ENCODE measurements around the gene RMND5B.

RMND5B gene

DNA sequence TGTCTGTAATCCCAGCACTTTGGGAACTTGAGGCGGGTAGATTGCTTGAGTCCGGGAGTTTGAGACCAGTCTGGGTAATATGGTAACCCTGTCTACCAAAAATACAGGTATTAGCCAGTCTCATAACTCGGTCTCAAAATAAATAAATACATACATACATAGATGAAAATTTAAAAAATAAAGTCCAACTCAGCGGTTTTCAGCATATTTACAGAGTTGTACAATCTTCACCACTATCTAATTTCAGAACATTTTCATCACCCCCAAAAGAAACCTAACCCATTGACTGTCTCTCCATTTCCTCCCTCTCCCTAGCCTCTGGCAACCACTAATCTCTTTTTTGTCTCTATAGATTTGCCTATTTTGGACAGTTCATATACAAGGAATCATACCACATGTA, 10.7 kb downstream of the RMND5B start:
- no peak overlapping the region for H4K8ac ChIP-seq (ENCODE audit: low read length)
- H3K79me1 ChIP-seq (replicated peaks; ENCODE audit: low read length, poor library complexity, severe bottlenecking) = peaks cover 26% of the 10 kb centered on the region

DNA sequence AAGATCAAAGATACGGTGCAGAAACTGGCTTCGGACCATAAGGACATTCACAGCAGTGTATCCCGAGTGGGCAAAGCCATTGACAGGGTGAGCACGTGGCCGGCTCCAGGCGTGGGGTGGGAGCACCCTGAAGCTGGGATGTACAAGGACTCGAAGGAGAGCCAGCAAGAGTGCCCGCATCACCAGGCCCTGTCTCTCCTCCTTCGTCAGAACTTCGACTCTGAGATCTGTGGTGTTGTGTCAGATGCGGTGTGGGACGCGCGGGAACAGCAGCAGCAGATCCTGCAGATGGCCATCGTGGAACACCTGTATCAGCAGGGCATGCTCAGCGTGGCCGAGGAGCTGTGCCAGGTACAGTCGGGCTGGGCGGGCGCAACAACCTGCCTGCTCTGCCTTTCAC, 11.8 kb downstream of the RMND5B start:
- no peaks in the 10 kb centered on the region for H3K27me3 ChIP-seq (ENCODE audit: control insufficient read depth in 1 of 2, insufficient read depth in 1 of 2, low read length in 2 of 2)
- H3K36me3 ChIP-seq (ENCODE audit: control insufficient read depth in 1 of 2, insufficient read depth in 2 of 2, low read depth in 1 of 2, low read length in 2 of 2) = peaks cover 59 to 70% of the 10 kb centered on the region in 2 experiments
- H2BK120ac ChIP-seq (ENCODE audit: low read depth, low read length) = no peak overlapping the region
- H2BK15ac ChIP-seq (ENCODE audit: low read depth, poor library complexity, severe bottlenecking) = no peak overlapping the region
- no peak overlapping the region for H3K14ac ChIP-seq (ENCODE audit: low read length in 2 of 2)
- H3K9me3 ChIP-seq (ENCODE audit: control insufficient read depth, low read length) = no peaks in the 10 kb centered on the region
- H2BK5ac ChIP-seq (ENCODE audit: low read depth, low read length, poor library complexity, severe bottlenecking) = no peak overlapping the region
- no peak overlapping the region for H3K23ac ChIP-seq (ENCODE audit: low read length in 2 of 2)
- no peak overlapping the region for H3K18ac ChIP-seq (ENCODE audit: low read depth in 1 of 2, low read length in 2 of 2)
- H2BK12ac ChIP-seq (ENCODE audit: low read length in 2 of 2) = no peak overlapping the region
- 94% methylated on average over 20 of the region's 20 CpGs for WGBS
- no peak overlapping the region for H3K4me2 ChIP-seq (ENCODE audit: low read length, poor library complexity, severe bottlenecking)
- H2AK5ac ChIP-seq (ENCODE audit: low read length, severe bottlenecking) = no peak overlapping the region
- no peak for DNase-seq
- peaks cover 21% of the 10 kb centered on the region for H3K79me1 ChIP-seq (replicated peaks; ENCODE audit: low read length, poor library complexity, severe bottlenecking)
- peak overlapping the region; percentile 14 for H4K91ac ChIP-seq (ENCODE audit: low read length)
- no peak overlapping the region for H3K27ac ChIP-seq (ENCODE audit: low read length, poor library complexity, severe bottlenecking)
- no peak overlapping the region for H4K8ac ChIP-seq (ENCODE audit: low read length)
- no peak overlapping the region for H3K9ac ChIP-seq (ENCODE audit: low read length)
- no peak overlapping the region for H2AFZ ChIP-seq (ENCODE audit: low read depth, low read length)
- H3K4ac ChIP-seq (ENCODE audit: low read depth in 1 of 2, low read length in 2 of 2) = no peak overlapping the region
- no peak overlapping the region for H3K4me3 ChIP-seq (ENCODE audit: insufficient read depth in 1 of 2, low read depth in 1 of 2, low read length in 2 of 2)
- peaks cover 8% of the 10 kb centered on the region for H3K4me1 ChIP-seq (ENCODE audit: control insufficient read depth, insufficient read depth, low read depth, low read length)

More for the DNA sequence above, 10.7 kb downstream of the RMND5B start:
- Histone ChIP-seq H2BK5ac (ENCODE audit: low read depth, low read length, poor library complexity, severe bottlenecking) (no peak overlapping the region), H3K9ac (ENCODE audit: low read length) (no peak overlapping the region), H3K18ac (ENCODE audit: low read depth in 1 of 2, low read length in 2 of 2) (no peak overlapping the region), H3K36me3 (ENCODE audit: control insufficient read depth in 1 of 2, insufficient read depth in 2 of 2, low read depth in 1 of 2, low read length in 2 of 2) (peaks cover 53 to 65% of the 10 kb centered on the region in 2 experiments), H3K9me3 (ENCODE audit: control insufficient read depth, low read length) (no peaks in the 10 kb centered on the region), H2BK120ac (ENCODE audit: low read depth, low read length) (no peak overlapping the region), H3K23ac (ENCODE audit: low read length in 2 of 2) (no peak overlapping the region), H3K4me3 (ENCODE audit: insufficient read depth in 1 of 2, low read depth in 1 of 2, low read length in 2 of 2) (no peak overlapping the region), H3K14ac (ENCODE audit: low read length in 2 of 2) (no peak overlapping the region), H3K4ac (ENCODE audit: low read depth in 1 of 2, low read length in 2 of 2) (no peak overlapping the region), H3K4me2 (ENCODE audit: low read length, poor library complexity, severe bottlenecking) (no peak overlapping the region), H2BK12ac (ENCODE audit: low read length in 2 of 2) (no peak overlapping the region), H2AFZ (ENCODE audit: low read depth, low read length) (no peak overlapping the region), H3K27me3 (ENCODE audit: control insufficient read depth in 1 of 2, insufficient read depth in 1 of 2, low read length in 2 of 2) (no peaks in the 10 kb centered on the region), H3K4me1 (ENCODE audit: control insufficient read depth, insufficient read depth, low read depth, low read length) (peaks cover 11% of the 10 kb centered on the region), H3K27ac (ENCODE audit: low read length, poor library complexity, severe bottlenecking) (no peak overlapping the region), H2AK5ac (ENCODE audit: low read length, severe bottlenecking) (no peak overlapping the region), H2BK15ac (ENCODE audit: low read depth, poor library complexity, severe bottlenecking) (no peak overlapping the region), H4K91ac (ENCODE audit: low read length) (no peak overlapping the region)
- 88% methylated on average over 4 of the region's 4 CpGs for WGBS
- DNase-seq = no peak

DNA sequence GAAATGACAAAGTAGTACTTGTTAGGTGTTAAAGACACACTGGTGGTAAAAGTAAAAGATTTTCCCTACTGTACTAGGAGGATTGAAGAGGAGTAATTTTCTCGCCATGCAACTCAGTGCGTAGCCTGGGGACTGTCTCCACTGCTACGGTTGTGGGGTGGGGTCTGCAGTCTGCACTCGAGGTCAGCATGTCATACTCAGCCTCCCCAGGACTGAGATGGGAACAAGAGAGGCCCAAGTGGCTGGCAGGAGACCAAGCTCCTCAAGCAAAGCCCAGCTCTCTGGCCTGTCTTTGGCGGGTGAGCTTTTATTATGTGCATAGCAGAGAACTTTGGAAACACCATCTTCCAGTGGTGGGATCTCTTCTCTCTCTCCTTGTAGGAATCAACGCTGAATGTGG, 12.4 kb downstream of the RMND5B start:
- Histone ChIP-seq H3K36me3 (ENCODE audit: control insufficient read depth in 1 of 2, insufficient read depth in 2 of 2, low read depth in 1 of 2, low read length in 2 of 2) (peaks cover 60 to 70% of the 10 kb centered on the region in 2 experiments), H4K8ac (ENCODE audit: low read length) (no peak overlapping the region), H3K14ac (ENCODE audit: low read length in 2 of 2) (no peak overlapping the region), H3K4me2 (ENCODE audit: low read length, poor library complexity, severe bottlenecking) (no peak overlapping the region), H2BK120ac (ENCODE audit: low read depth, low read length) (no peak overlapping the region), H3K18ac (ENCODE audit: low read depth in 1 of 2, low read length in 2 of 2) (no peak overlapping the region), H3K4me1 (ENCODE audit: control insufficient read depth, insufficient read depth, low read depth, low read length) (peaks cover 8% of the 10 kb centered on the region), H3K27me3 (ENCODE audit: control insufficient read depth in 1 of 2, insufficient read depth in 1 of 2, low read length in 2 of 2) (no peaks in the 10 kb centered on the region), H3K9me3 (ENCODE audit: control insufficient read depth, low read length) (no peaks in the 10 kb centered on the region), H3K9ac (ENCODE audit: low read length) (no peak overlapping the region), H2BK15ac (ENCODE audit: low read depth, poor library complexity, severe bottlenecking) (no peak overlapping the region), H4K91ac (ENCODE audit: low read length) (no peak overlapping the region), H3K4ac (ENCODE audit: low read depth in 1 of 2, low read length in 2 of 2) (no peak overlapping the region), H3K23ac (ENCODE audit: low read length in 2 of 2) (no peak overlapping the region), H2AFZ (ENCODE audit: low read depth, low read length) (no peak overlapping the region), H2BK12ac (ENCODE audit: low read length in 2 of 2) (no peak overlapping the region), H3K27ac (ENCODE audit: low read length, poor library complexity, severe bottlenecking) (no peak overlapping the region), H2BK5ac (ENCODE audit: low read depth, low read length, poor library complexity, severe bottlenecking) (no peak overlapping the region), H2AK5ac (ENCODE audit: low read length, severe bottlenecking) (no peak overlapping the region), H3K4me3 (ENCODE audit: insufficient read depth in 1 of 2, low read depth in 1 of 2, low read length in 2 of 2) (no peak overlapping the region), H3K79me1 (replicated peaks; ENCODE audit: low read length, poor library complexity, severe bottlenecking) (peaks cover 21% of the 10 kb centered on the region)
- 92% methylated on average over 6 of the region's 6 CpGs for WGBS
- DNase-seq = no peak

DNA sequence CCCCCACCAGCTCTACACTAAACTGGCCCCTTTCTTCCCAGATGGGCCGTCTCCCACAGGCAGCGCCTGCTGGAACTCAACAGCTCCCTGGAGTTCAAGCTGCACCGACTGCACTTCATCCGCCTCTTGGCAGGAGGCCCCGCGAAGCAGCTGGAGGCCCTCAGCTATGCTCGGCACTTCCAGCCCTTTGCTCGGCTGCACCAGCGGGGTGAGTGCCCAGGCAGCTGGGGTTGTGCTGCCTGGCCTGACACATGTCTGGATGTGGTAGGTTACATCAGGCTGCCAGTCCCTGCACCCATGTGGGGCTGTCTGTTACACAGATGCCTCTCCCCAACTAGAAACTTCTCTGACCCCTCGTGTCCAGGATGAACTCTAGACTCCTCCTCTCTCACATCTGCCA, 13.1 kb downstream of the RMND5B start:
- Histone ChIP-seq H3K4me1 (ENCODE audit: control insufficient read depth, insufficient read depth, low read depth, low read length) (peaks cover 8% of the 10 kb centered on the region), H2BK15ac (ENCODE audit: low read depth, poor library complexity, severe bottlenecking) (no peak overlapping the region), H4K91ac (ENCODE audit: low read length) (no peak overlapping the region), H3K9ac (ENCODE audit: low read length) (no peak overlapping the region), H2BK120ac (ENCODE audit: low read depth, low read length) (no peak overlapping the region), H4K8ac (ENCODE audit: low read length) (no peak overlapping the region), H3K4me2 (ENCODE audit: low read length, poor library complexity, severe bottlenecking) (no peak overlapping the region), H3K4me3 (ENCODE audit: insufficient read depth in 1 of 2, low read depth in 1 of 2, low read length in 2 of 2) (no peak overlapping the region), H2AFZ (ENCODE audit: low read depth, low read length) (no peak overlapping the region), H3K36me3 (ENCODE audit: control insufficient read depth in 1 of 2, insufficient read depth in 2 of 2, low read depth in 1 of 2, low read length in 2 of 2) (peaks cover 67 to 72% of the 10 kb centered on the region in 2 experiments), H3K9me3 (ENCODE audit: control insufficient read depth, low read length) (no peaks in the 10 kb centered on the region), H3K27me3 (ENCODE audit: control insufficient read depth in 1 of 2, insufficient read depth in 1 of 2, low read length in 2 of 2) (no peaks in the 10 kb centered on the region), H3K14ac (ENCODE audit: low read length in 2 of 2) (no peak overlapping the region), H3K79me1 (replicated peaks; ENCODE audit: low read length, poor library complexity, severe bottlenecking) (peaks cover 27% of the 10 kb centered on the region), H3K27ac (ENCODE audit: low read length, poor library complexity, severe bottlenecking) (peak overlapping the region; percentile 57), H3K4ac (ENCODE audit: low read depth in 1 of 2, low read length in 2 of 2) (no peak overlapping the region), H2BK12ac (ENCODE audit: low read length in 2 of 2) (no peak overlapping the region), H3K18ac (ENCODE audit: low read depth in 1 of 2, low read length in 2 of 2) (no peak overlapping the region), H2BK5ac (ENCODE audit: low read depth, low read length, poor library complexity, severe bottlenecking) (no peak overlapping the region), H2AK5ac (ENCODE audit: low read length, severe bottlenecking) (no peak overlapping the region), H3K23ac (ENCODE audit: low read length in 2 of 2) (no peak overlapping the region)
- 94% methylated on average over 10 of the region's 10 CpGs for WGBS
- DNase-seq = no peak

Measured in mesenchymal stem cell (in vitro differentiated cells and primary cell).